ENCODE results near the gene TAMALIN. TPM values are rescaled to one million over a fixed set of nuclear protein-coding genes. Genes with fewer than 3 reads are reported as not detected.
"Not testable (repeated sequence)": the region's sequence is repeated elsewhere in the genome, so short reads cannot be mapped to it uniquely, and the experiment has no call there.

Gene TAMALIN
- 1.6 TPM for total RNA-seq

DNA sequence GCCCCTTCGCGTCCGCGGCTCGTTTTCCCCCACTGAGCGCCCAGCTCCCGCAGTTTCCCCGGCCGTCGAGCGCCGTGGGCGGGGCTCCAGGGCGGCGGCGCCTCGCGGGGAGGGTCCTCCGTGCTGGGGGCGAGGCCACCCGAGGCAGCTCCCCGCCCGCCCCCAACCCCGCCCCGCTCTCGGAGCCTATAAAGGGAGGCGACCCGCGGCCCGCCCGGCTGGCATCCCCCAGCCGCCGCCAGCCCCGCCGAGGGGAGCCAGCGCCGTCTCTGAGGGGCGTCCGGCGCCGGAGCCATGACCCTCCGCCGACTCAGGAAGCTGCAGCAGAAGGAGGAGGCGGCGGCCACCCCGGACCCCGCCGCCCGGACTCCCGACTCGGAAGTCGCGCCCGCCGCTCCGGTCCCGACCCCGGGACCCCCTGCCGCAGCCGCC is at the start of gene TAMALIN:
TAMALIN (plus strand) TSS at position 221 of the 432 bp plus-strand sequence; CDS start at position 295, 74 bp downstream.
- peak; percentile 33 for DNase-seq

DNA sequence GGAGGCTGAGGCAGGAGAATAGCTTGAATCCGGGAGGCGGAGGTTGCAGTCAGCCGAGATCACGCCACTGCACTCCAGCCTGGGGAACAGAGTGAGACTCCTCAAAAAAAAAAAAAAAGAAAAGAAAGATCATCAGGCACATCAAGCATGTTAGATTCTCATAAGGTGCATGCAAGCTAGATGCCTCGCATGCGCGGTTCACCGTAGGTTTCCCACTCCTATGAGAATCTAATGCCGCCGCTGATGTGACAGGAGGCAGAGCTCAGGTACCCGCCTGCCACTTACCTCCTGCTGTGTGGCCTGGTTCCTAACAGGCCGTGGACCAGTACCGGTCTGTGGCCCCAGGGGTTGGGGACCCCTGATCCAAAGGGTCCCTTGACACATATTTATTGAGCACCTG is 48.2 kb upstream of the TAMALIN start:
- no peak for DNase-seq

DNA sequence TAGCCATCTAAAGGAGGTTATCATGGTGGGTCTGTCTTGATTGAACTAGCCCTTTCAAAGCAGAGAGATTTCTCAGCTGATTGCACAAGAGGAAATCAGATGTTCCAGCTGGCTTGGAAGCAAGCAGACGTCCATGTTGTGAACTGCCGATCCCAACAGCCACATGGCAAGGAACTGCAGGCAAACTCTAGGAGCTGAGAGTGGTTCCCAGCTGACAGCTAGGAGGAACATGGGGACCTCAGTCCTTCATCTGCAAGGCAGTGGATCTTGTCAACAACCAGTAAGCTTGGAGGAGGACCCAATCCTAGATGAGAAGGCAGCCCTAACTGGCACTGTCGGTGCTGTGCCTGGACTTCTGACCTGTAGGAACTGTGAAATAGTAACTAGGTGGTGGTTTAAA is 47.5 kb upstream of the TAMALIN start:
- no peak for DNase-seq

DNA sequence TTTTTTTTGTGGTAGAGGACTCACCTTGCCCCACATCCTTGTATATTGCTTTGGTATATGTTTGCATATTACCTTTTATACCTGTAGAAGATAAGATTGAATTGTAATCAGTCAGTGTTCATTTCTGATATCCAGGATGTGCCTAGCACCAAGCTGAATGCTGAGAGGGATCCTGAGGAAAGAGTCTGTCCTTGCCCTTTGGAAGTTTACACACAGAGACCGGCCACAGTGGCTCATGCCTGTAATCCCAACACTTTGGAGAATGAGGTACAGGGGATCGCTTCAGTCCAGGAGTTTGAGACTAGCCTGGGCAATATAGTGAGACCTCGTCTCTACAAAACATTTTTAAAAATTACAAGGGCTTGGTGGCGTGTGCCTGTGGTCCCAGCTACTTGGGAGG is 46.8 kb upstream of the TAMALIN start:
- no peak for DNase-seq

DNA sequence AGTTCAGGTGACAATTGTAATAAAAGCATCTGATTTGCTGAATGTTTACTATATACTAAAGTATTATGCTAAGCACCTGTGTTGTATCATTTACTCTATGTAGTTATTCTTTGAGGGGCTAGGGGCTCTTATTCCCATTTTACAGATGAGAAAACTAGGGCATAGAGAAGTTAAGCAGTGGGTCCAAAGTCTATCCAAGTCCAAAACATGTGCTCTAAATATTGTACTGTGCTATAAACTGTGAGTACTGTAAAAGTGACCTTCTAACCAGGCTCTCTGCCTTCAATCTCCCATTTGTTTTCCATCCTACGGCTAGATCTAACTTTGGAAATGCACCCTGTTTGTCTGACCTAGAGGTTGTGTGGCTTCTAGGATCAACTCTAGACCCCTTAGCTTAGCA is 46.3 kb upstream of the TAMALIN start:
- no peak for DNase-seq

DNA sequence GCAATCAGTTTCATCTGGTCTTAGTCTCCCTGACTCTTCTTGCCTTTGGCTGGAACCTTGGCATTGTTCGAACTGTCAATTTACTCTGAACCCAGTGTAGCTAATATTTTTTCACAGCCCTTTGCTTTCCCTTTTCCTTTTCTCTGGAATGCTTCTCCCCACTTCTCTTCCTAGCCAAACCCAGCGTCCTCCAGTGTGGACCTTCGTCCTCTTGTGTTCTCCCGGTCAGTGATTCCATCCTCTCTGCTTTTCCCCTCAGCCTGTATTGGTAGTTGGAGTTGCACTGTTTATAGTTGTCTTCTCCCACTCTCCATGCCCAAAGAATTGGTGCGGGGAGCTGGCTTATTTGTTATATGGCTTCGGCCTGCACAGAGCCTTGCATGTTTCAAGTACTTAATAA is 45.9 kb upstream of the TAMALIN start:
- no peak for DNase-seq

DNA sequence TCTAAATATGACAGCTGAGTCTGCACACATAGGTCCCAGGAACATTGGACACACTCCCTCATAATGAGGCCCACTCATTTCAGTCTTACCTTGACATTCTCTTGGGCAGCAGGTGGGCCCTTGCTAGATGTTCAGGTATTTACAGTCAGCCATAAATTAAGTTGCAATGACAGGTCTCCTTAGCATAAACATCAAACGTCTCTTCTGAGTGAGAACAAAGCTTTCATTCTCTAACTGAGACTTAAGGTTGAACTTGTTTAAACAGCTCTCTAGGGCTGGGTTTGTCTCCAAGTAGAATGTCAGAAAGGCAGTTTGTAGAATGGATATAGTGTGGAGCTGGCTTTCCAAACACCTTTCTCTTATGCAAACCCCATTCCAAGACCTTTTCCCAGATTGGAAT is 44.9 kb upstream of the TAMALIN start:
- DNase-seq, result no peak

DNA sequence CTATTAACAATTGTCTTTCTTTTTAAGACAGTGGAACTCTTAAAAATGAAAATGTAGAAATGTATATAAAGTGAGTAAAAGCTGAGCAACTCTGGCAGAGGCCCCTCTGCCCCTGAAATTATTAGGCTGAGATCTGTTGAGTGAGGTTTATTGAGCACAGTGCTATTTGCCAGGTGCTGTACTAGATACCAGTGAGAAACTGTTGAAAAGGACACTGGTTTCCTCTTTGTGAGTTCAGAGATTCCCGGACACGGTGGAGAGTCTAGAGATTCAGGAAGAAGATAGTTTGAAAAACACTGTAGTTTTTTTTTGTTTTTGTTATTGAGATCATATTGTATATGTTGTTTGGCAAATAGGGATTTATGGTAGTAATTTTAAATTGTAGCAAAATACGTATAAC is 44.0 kb upstream of the TAMALIN start:
- DNase-seq, result no peak

DNA sequence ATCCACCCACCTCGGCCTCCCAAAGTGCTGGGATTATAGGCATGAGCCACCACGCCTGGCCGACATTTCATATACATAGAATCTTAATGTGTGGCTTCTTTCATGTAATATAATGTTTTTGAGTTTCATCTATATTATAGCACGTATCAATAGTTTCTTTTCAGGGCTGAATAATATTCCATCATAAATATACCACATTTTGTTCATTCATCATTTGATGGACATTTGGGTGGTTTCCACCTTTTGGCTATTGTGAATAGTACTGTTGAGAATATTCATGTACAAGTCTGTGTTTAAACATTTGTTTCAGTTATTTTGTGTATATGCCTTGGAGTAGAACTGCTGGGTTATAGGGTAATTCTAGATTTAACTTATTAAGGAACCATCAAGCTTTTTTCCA is 43.3 kb upstream of the TAMALIN start:
- DNase-seq, result no peak

DNA sequence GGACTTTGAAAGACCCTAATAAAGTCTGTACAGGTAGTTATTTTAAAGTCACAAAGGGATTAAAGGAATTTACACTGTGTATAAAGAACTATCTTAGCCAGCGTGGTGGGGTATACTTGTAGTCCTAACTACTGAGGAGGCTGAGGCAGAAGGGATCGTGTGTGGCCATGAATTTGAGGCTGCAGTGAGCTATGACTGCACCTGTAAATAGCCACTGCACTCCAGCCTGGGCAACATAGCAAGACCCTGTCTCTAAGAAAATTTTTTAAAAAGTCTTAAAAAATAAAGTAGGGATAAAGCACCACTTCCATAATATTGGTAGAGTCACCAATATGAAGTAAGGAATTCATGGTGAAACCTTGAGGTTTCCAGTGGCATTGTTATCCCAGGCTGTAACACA is 37.1 kb upstream of the TAMALIN start:
- DNase-seq, result no peak

DNA sequence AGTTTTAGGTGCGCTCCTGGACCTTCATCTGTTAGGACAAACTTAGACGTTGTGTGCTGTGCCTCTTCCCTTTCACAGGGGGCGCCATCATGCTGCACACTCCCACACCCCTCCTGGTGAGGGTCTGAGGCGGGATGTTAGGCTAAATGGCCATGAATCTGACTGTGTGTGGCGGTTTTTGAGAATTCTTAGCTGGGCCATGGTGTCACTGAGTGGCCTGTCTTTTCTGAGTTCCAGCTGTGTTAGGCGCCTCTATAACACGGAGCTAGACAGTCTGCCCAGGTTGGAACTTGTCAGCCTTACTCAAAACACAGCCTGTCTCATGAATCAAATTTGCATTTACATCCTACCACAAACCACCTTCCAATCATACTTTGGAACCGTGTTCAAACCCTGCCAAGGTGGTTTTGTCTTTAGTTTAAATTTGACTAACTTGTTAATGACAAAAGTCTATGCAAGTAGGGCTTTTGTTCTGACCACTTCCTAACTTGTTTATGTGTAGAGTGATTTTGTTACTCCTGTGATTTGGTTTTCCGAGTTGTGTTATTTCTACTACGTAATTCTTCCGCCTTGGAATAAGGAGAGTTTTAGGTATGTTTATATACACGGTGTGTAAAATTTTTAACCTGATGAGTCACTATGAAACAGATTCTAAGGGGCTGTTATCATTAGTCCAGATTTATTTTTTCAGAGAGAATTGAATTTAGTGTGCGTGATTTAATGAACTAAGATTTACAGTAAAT is 35.7 kb upstream of the TAMALIN start:
- no peak for DNase-seq

DNA sequence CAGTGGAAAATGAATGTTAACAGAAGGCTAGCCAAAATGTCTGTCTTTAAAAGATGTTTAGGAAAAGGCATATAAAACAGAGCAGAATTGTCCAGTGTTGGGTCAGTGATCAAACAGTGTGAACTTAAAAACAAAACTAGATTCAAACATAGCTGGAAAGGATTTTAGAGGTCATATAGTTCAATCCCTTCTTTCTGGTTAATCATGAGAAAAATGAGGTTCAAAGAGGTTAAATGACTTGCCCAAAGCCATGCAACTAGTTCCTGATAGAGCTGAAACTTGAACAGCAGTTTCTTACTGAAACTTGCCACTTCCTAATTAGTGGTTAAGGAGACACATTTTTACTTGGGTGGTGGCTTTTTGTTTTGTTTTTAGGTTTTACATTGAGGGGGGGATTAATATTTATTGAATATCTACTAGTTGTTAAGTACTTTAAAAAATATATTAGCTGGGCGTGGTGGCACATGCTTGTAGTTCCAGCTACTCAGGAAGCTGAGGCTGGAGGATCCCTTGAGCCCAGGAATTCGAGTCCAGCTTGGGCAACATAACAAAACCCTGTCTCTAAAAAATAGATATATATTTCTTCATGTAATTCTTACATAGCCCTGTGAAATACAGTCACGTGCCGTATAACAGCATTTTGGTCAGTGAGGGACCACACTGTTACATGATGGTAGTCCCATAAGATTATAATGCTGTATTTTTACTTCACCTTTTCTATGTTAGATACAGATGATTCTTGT is 34.9 kb upstream of the TAMALIN start:
- no peak for DNase-seq

DNA sequence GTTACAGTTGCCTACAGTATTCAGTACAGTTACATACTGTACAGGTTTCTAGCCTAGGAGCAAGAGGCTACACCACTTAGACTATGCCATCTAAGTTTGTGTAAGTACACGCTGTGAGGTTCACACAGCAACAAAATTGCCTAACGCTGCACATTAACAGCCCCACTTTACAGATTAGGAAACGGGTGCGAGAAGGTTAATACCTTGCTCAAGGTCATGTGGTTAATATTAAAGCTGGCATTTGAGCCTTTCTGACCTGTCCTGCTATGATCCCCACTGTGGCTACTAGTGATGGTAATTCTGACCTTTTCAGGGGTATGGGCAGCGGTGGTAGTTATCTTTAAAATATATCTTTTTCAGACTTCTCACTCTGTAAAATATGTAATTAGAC is 34.3 kb upstream of the TAMALIN start:
- DNase-seq, result no peak

DNA sequence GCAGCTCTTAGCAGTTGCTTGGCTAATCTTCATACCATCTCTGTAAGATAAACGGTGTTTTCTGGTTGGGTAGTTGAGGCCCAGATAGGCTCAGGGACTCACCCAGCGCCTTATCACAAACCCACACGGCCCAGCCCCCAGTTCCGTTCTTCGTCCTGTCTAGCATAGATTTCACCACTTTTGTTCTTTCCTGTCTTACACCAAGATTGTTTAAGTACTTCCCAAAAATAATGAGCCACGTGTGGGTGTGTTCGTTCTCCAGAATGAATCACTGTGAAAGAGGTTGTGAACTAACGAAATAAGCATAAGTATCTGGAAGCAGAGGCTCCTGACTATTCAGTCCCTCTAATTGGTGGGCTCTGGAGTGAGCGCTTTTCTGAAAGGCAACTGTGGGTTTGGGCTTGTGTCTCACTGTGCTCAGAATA is 33.9 kb upstream of the TAMALIN start:
- DNase-seq, result peak; percentile 32

DNA sequence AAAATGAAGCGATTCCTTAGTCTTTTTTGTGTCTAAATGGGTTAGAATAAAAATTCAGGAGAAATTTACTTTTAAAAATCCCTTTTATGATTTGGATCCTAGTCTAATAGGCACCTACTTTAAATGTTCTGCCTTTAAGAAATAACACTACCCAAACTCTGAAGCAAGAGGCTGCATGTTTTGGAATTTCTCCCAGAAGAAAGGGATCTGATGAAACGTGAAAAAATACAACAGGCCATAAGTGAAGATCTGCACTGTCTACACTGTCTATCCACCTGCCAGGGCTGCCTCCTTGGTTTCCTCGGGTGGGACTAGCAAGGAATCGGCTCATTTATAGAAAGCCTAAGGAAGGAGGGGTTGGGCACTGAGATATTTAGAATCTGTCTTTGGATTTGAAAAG is 33.2 kb upstream of the TAMALIN start:
- DNase-seq, result no peak

DNA sequence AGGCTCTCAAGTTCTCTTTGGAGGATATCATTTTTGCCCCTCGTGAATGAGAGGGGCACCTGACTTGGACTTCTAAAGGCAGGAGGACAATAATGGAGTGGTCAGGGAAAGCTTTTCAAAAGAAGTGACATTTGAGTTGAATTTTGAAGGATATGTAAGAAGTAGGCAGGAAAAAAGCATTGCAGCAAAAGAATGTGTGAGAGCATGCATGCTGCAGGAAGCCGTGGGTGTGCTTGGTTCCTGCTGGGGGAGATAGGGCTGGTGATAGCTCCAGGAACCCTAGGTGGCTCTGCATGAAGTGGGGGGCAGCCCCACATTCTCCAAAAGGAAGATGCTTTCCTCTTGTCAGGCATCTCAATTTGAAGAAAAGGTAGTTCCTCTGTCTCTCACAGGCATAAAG is 32.1 kb upstream of the TAMALIN start:
- DNase-seq, result no peak

DNA sequence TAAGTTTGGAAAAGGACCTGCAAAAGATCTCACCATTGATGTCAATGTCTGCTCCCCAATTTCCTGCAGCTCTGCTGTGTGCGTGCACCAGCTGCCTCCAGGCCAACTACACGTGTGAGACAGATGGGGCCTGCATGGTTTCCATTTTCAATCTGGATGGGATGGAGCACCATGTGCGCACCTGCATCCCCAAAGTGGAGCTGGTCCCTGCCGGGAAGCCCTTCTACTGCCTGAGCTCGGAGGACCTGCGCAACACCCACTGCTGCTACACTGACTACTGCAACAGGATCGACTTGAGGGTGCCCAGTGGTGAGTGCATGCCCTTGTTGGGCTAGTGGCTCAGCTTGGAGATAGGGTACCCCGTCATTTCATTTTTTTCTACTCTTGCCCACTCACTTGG is 31.6 kb upstream of the TAMALIN start:
- no peak for DNase-seq

DNA sequence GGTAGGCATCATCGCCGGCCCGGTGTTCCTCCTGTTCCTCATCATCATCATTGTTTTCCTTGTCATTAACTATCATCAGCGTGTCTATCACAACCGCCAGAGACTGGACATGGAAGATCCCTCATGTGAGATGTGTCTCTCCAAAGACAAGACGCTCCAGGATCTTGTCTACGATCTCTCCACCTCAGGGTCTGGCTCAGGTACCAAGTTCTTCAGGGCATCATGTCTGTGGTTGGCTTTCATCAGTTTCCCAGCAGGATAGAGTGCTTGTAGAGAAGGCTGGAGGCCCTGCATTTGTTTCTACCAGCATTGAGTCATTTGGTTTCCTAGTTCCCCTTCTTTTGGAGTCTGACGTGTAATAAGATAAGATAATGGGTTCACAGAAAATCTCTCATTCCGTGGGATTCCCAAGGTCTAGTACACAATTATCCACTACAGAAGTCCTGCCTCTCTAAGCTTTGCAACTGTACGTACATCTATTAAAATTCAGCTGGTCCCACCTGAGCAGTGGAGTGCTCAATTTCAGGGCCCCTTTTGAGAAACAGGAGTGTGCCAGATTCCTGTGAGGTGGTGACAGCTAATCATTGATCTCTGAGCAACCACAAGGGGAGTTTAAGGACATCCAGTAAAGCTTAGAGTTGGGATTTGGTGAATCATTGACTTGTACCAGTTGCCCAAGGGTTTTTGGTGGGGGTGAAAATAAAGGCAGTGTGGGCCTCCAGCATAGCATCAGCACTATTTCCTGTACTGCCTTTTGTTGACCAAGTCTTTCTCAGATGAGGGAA is 30.2 kb upstream of the TAMALIN start:
- DNase-seq, result no peak

DNA sequence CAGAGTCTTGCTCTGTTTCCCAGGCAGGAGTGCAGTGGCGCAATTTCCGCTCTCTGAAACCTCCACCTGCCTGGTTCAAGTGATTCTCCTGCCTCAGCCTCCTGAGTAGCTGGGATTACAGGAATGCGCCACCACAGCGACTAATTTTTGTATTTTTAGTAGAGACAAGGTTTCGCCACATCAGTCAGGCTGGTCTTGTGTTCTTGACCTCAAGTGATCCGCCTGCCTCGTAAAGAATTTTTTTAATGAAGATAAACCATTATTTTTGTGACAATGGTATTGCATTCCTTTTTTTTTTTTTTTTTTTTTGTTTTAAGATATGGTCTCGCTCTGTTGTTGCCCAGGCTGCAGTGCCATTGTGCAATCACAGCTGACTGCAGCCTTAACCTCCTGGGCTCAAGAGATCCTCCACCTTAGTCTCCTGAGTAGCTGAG is 29.4 kb upstream of the TAMALIN start:
- no peak for DNase-seq

DNA sequence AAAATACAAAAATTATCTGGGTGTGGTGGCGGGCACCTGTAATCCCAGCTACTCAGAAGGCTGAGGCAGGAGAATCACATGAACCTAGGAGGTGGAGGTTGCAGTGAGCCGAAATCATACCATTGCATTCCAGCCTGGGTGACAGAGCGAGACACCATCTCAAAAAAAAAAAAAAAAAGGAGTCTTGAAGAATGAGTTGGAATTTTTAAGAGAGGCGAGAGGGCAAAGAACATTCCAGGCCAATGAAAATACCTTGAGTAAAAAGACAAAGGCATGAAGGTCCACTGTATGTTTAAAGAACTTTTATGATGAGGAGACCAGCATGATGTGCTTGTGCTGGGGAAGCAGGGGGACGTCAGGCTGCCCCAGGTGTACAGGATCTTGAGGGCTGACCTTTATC is 27.4 kb upstream of the TAMALIN start:
- DNase-seq, result not testable (repeated sequence)

DNA sequence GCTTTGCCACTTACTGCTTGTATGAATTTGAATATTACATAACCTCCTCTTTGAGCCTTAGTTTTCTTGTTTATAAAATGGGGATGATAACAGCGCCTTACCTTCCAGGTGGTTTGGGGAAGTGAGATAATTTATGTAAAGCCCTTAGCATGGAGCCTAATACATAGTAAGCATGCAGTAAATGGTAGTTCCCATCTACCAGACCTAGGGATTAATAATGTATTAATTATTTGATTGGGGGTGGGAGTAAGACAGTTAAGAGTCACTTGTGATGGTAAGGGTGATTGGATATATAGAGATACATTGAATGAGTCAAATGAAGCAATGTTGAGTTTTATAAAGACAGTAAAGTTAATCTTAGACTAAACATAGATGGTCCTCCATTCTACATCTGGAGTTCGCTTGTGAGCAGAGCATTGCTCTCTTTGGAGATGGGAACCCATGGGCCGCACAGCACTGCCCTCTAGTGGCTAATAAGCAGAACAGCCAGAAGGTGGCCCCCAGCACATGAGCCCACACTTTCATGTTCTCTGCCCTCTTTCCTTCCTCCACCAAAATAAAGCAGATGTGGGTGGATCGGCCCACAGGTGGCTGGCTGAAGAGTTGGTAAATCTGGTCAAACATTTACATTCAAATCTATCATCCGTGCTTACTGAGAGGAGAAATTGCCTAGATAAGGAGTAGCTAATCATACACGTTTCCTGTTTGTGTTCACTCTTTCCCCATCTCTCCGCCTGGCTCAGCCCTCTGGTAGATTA is 26.5 kb upstream of the TAMALIN start:
- no peak for DNase-seq

DNA sequence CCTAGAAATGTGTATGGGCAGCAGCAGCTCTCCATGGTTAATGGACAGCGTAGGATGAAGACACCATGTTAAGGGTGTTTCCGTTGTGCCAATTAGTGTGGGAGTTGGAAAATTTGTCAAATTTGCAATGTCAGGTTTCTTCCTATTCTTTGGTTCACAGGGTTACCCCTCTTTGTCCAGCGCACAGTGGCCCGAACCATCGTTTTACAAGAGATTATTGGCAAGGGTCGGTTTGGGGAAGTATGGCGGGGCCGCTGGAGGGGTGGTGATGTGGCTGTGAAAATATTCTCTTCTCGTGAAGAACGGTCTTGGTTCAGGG is 26.0 kb upstream of the TAMALIN start:
- DNase-seq, result no peak

DNA sequence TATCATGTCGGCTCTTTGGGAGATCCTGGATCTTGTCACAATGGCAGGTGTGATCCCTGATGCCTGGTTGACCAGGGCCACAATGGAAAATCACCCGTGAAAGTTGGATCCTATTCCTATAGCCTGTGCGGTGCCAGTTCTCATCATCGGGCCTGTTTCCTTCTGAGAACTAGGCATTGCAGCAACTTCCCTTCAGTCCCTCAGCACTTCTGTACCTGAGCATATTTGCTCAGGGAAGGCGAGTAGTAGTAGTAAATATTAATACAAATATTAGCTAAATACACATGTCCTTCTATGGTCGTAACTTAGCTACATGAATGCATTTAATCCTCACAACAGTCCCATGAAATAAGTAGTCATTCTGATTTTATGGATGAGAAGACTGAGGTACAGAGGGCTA is 22.1 kb upstream of the TAMALIN start:
- DNase-seq, result no peak

All from occipital lobe (tissue), 2 donors.